Skeletal muscle tissue (tissue), 4 donors: ENCODE measurements around the gene LHFPL6. TPM values are rescaled to one million over a fixed set of nuclear protein-coding genes. Genes with fewer than 3 reads are reported as not detected.

Source experiments
- H3K27ac ChIP-seq: one replicate; pipeline ENCODE4 v1.7.0; 2013; ENCODE audit warnings: mild to moderate bottlenecking, low read depth, low read length, inconsistent platforms
- H3K27me3 ChIP-seq, 3 donors: one replicate each; pipeline ENCODE4 v1.7.0; 2013; ENCODE audit warnings: low read length in 3 of 3; ENCODE audit not compliant: control insufficient read depth in 3 of 3, insufficient read depth in 3 of 3
- H3K36me3 ChIP-seq, 3 donors: one replicate each; pipeline ENCODE4 v1.7.0; 2013; ENCODE audit warnings: low read length in 3 of 3; ENCODE audit not compliant: control insufficient read depth in 3 of 3, insufficient read depth in 3 of 3
- H3K4me1 ChIP-seq, 3 donors: one replicate each; pipeline ENCODE4 v1.7.0; 2013; ENCODE audit warnings: low read length in 3 of 3, mild to moderate bottlenecking in 3 of 3; ENCODE audit not compliant: control insufficient read depth in 3 of 3, insufficient read depth in 3 of 3
- H3K4me3 ChIP-seq, 3 donors: one replicate each; pipeline ENCODE4 v1.7.0; 2013; ENCODE audit warnings: low read length in 3 of 3
- H3K9ac ChIP-seq, 3 donors: one replicate each; pipeline ENCODE4 v1.7.0; 2013; ENCODE audit warnings: low read length in 3 of 3, mild to moderate bottlenecking in 3 of 3, moderate library complexity in 2 of 3, low read depth in 1 of 3
- H3K9me3 ChIP-seq, 3 donors: one replicate each; pipeline ENCODE4 v1.7.0; 2013; ENCODE audit warnings: low read length in 3 of 3; ENCODE audit not compliant: control insufficient read depth in 3 of 3
- total RNA-seq: library from RNA; depleted of rRNA; stranded (reverse); fragments of >200 nt; gene quantifications from one replicate; pipeline ENCODE4 v1.2.3, GENCODE V29; 2014
- donor health status: Osteomylitis.

Gene LHFPL6
- total RNA-seq, 1 donor from 2014 or later: 32.4 TPM

- Histone ChIP-seq H3K4me1 (no peaks in the 10 kb centered on the region), H3K4me3 (no peak overlapping the region), H3K36me3 (no peaks in the 10 kb centered on the region), H3K27ac (no peak overlapping the region), H3K9ac (no peak overlapping the region), H3K27me3 (no peaks in the 10 kb centered on the region), H3K9me3 (no peaks in the 10 kb centered on the region)
Measured at GRCh38 chr13:39485314-39485700, 117.7 kb downstream of the LHFPL6 start.

GRCh38 chr13:39484506-39485313, 118.3 kb downstream of the LHFPL6 start:
- Histone ChIP-seq H3K36me3 (no peaks in the 10 kb centered on the region), H3K4me3 (no peak overlapping the region), H3K27ac (no peak overlapping the region), H3K9me3 (no peaks in the 10 kb centered on the region), H3K27me3 (no peaks in the 10 kb centered on the region), H3K4me1 (no peaks in the 10 kb centered on the region), H3K9ac (no peak overlapping the region)

- Histone ChIP-seq H3K9ac (no peak overlapping the region), H3K27ac (no peak overlapping the region), H3K36me3 (no peaks in the 10 kb centered on the region), H3K4me3 (no peak overlapping the region), H3K9me3 (no peaks in the 10 kb centered on the region), H3K27me3 (no peaks in the 10 kb centered on the region), H3K4me1 (no peaks in the 10 kb centered on the region)
Measured at GRCh38 chr13:39483326-39483725, 119.7 kb downstream of the LHFPL6 start.

- Histone ChIP-seq H3K9ac (no peak overlapping the region), H3K36me3 (no peaks in the 10 kb centered on the region), H3K27ac (no peak overlapping the region), H3K27me3 (no peaks in the 10 kb centered on the region), H3K4me3 (no peak overlapping the region), H3K4me1 (no peaks in the 10 kb centered on the region), H3K9me3 (no peaks in the 10 kb centered on the region)
Measured at GRCh38 chr13:39481491-39481890, 121.5 kb downstream of the LHFPL6 start.

- Histone ChIP-seq H3K4me1 (no peaks in the 10 kb centered on the region), H3K9ac (no peak overlapping the region), H3K36me3 (no peaks in the 10 kb centered on the region), H3K27me3 (no peaks in the 10 kb centered on the region), H3K4me3 (no peak overlapping the region), H3K27ac (no peak overlapping the region), H3K9me3 (no peaks in the 10 kb centered on the region)
Measured at GRCh38 chr13:39474600-39474999, 128.4 kb downstream of the LHFPL6 start.

GRCh38 chr13:39469676-39470075, 133.3 kb downstream of the LHFPL6 start:
- Histone ChIP-seq H3K4me3 (no peak overlapping the region), H3K4me1 (no peaks in the 10 kb centered on the region), H3K9ac (no peak overlapping the region), H3K27me3 (no peaks in the 10 kb centered on the region), H3K9me3 (no peaks in the 10 kb centered on the region), H3K27ac (no peak overlapping the region), H3K36me3 (no peaks in the 10 kb centered on the region)

- no peak overlapping the region for H3K9ac ChIP-seq
- H3K4me1 ChIP-seq: no peaks in the 10 kb centered on the region
- H3K27me3 ChIP-seq: no peaks in the 10 kb centered on the region
- H3K4me3 ChIP-seq: no peak overlapping the region
- no peak overlapping the region for H3K27ac ChIP-seq
- H3K36me3 ChIP-seq: no peaks in the 10 kb centered on the region
- H3K9me3 ChIP-seq: no peaks in the 10 kb centered on the region
Measured at GRCh38 chr13:39468306-39468705, 134.7 kb downstream of the LHFPL6 start.

- Histone ChIP-seq H3K9ac (no peak overlapping the region), H3K9me3 (no peaks in the 10 kb centered on the region), H3K36me3 (no peaks in the 10 kb centered on the region), H3K27me3 (no peaks in the 10 kb centered on the region), H3K27ac (no peak overlapping the region), H3K4me1 (no peaks in the 10 kb centered on the region), H3K4me3 (no peak overlapping the region)
Measured at GRCh38 chr13:39463611-39464010, 139.4 kb downstream of the LHFPL6 start.

- Histone ChIP-seq H3K9ac (no peak overlapping the region), H3K4me3 (no peak overlapping the region), H3K27me3 (no peaks in the 10 kb centered on the region), H3K4me1 (no peaks in the 10 kb centered on the region), H3K27ac (no peak overlapping the region), H3K9me3 (no peaks in the 10 kb centered on the region), H3K36me3 (no peaks in the 10 kb centered on the region)
Measured at GRCh38 chr13:39462906-39463305, 140.1 kb downstream of the LHFPL6 start.

- Histone ChIP-seq H3K27me3 (no peaks in the 10 kb centered on the region), H3K4me1 (no peaks in the 10 kb centered on the region), H3K4me3 (no peak overlapping the region), H3K36me3 (no peaks in the 10 kb centered on the region), H3K9me3 (no peaks in the 10 kb centered on the region), H3K9ac (no peak overlapping the region), H3K27ac (no peak overlapping the region)
Measured at GRCh38 chr13:39462428-39462827, 140.6 kb downstream of the LHFPL6 start.
